Raji (cell line): ENCODE measurements around the gene USP49.

Experiments
- POLR2A ChIP-seq: IDR thresholded peaks from 2 replicates; pipeline ENCODE4 v1.6.1; 2011; ENCODE audit warnings: low read depth, low read length, control low read depth; ENCODE audit not compliant: insufficient read depth

The USP49 gene

DNA sequence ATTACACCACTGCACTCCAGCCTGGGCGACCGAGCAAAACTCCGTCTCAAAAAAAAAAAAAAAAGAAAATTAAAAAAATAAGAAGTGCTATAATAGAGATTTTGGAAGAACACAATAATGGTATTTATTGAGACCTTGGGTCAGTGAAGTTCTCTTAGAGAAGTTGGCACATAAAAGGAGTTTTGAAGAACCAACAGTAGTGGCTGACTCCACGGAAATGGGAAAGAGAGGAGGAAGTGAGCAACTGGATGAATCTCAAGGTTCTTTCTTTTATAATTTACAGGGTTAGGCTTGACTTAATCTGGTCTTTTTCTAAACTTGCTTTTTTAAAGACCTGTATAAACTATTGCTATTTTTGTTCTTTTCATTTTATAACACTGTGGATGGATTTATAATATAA, 54.8 kb downstream of the USP49 start:
- TF ChIP-seq POLR2A = no peak

DNA sequence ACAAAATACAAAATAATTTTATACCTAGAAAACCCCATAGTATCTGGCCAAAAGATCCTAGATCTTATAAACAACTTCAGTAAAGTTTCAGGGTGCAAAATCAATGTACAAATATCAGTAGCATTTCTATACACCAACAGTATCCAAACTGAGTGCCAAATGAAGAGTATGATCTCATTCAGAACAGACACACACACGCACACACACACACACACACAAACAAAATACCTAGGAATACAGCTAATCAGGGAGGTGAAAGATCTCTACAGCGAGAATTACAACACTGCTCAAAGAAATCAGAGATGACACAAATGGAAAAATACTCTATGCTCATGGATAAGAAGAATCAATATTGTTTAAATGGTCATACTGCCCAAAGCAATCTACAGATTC, 58.5 kb downstream of the USP49 start:
- TF ChIP-seq POLR2A = no peak

DNA sequence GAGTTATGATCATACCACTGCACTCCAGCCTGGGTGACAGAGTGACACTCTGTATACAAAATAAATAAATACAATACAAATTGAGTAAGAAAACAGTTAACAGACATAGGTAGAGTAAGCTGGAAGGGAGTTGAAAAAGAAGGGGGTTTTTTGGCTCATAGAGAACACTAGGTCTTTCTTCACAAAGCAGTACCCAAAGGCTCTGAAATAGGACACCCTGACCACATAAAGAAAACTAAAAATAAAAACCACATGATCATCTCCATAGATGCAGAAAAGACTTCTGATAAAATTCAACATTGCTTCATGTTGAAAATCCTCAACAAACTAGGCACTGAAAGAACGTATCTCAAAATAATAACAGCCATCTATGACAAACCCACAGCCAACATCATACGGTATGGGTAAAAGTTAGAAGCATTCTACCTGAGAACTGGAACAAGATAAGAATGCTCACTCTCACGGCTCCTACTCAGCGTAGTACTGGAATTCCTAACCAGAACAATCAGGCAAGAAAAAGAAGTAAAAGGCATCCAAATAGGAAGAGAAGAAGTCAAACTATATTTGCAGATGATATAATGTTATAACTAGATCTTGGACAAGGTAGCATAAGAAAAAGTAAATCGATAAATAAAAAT, 59.0 kb downstream of the USP49 start:
- TF ChIP-seq POLR2A = no peak

DNA sequence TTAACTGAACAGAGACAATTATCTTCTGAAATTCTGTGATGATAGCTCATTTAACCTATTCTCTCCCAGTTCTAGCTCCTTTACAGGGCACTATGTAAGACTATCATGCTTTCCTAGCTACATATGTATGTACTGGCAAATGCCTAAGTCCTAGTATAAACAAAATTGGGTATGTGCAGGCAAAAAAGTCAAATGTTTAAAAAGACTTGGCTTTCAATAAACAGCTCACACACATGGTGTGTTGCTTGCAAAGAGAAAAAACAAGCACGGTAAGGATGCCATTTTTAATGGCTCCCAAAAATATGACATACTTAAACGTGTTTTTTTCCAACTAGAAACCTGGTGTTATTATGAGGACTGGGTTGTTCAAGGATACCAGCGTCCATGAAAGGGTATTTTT, 62.9 kb downstream of the USP49 start:
- TF ChIP-seq POLR2A = no peak

DNA sequence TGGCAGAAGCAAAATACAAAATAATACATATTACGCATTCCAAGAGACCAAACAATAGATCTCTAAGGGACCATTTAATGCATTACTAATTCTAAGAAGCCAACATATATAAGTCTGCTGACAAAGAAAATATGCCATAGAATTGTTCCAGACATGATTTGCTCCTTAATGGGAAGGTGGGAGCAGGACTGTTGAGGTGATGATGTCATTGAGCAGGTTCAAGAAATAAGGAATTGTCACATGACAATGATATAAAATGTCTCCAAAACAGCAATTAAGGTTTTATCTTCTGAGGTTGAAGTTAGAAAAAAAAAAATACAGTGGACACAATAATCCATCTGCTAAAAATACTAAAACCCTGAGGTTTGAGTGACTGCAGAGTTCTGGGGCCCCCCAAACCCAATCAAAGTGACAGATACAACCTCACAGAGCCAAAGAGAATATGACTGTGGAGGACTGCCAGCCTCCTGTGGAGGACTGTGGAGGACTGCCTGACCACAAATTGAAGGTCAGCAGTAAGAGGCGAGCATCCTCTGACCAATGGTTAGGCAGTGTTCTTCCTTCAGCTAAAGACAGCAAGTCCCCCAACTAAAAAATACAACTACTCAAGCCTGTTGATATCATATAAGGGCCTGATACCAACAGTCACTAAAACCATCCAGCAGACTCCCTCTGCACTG, 68.7 kb downstream of the USP49 start:
- TF ChIP-seq POLR2A = no peak

DNA sequence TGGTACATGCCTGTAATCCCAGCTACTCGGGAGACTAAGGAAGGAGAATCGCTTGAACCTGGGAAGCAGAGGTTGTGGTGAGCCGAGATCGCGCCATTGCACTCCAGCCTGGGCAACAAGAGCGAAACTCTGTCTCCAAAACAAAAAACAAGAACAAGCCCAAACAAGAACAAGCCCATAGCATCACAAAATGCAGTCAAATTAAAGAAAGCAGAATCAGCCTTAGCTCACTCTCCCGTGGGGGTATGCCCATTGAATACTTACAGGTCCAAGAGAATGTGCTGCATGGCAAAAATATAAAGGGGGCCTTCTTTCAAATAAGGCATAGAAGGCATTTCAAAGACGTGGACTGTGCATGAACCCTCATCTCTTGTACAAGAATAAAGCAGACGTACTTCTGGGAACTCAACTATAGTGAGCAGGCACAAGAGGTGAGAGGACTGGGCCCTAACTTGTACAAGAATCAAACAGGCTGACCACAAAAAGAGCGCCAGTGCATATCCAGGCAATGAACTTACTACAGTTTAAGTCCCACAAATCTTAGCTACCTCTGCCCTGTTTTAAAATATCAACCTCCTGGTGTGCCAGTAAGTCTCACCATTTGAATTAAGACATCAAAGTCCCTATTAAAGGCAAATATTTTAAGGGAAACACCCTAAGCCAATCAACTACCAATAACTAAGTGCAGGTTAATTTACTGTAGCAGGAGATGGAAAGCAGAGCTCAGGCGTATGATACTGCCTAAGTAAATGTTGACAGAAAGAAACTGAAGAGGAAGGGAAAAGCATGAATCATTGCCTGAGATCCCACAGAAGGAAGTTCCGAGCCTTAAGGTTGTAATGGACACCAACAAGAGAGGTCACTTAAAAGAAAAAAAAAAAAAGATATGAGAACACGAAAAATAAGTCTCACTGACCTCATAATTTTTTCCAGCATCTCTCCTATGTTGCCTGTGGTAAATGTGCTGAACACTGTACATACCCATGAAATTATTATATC, 70.3 kb downstream of the USP49 start:
- TF ChIP-seq POLR2A = no peak

DNA sequence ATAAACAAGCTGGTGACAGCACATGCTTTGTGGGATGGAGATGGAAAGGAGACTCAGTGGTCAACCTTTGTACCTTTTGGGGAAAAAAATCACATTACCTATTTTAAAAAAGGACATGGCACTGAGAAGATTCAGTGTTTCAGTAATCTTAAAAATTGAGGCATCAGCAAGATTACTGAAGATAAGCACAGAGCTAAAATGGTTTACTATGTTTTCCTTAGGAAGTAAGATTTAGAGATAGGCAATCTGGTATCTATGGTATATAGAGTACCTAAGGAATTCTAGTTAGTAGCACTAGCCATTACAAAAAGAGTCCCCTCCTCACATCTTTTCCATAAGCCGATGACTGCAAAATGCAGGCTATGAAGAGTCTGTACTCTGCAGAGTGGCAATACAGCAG, 72.0 kb downstream of the USP49 start:
- no peak for TF ChIP-seq POLR2A

DNA sequence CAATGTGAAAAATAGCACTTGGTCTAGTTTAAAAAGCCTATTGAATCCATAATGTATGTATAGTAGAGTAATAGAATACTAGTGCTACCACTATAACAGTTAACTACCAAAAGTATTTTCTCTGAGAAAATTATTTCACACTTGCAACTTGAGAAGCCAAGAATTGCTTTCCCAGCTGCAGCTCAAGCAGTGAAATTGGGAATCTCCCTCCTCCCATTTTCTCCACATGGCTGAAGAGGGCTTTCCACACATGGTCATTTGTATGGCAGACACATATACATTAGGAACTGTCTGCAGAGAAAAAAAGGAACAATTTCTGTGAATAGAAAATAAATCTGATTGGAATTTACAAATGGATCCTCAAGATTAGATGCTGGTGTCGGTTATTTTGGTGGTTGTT, 73.2 kb downstream of the USP49 start:
- no peak for TF ChIP-seq POLR2A

DNA sequence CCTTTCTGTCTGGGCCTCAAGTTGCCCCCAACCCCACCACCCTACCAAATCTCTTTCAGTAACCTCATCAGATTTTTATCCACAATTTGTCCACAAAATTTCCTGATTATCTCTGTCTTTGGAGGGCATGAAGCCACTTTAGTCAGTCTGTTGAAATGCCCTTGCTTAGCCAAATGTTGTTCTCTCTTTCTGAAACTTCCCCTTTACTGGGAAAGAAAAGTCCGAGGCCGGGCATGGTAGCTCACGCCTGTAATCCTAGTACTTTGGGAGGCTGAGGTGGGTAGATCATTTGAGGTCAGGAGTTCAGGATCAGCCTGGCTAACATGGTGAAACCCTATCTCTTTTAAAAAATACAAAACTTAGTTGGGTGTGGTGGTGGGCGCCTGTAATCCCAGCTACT, 73.9 kb downstream of the USP49 start:
- TF ChIP-seq POLR2A = no peak

DNA sequence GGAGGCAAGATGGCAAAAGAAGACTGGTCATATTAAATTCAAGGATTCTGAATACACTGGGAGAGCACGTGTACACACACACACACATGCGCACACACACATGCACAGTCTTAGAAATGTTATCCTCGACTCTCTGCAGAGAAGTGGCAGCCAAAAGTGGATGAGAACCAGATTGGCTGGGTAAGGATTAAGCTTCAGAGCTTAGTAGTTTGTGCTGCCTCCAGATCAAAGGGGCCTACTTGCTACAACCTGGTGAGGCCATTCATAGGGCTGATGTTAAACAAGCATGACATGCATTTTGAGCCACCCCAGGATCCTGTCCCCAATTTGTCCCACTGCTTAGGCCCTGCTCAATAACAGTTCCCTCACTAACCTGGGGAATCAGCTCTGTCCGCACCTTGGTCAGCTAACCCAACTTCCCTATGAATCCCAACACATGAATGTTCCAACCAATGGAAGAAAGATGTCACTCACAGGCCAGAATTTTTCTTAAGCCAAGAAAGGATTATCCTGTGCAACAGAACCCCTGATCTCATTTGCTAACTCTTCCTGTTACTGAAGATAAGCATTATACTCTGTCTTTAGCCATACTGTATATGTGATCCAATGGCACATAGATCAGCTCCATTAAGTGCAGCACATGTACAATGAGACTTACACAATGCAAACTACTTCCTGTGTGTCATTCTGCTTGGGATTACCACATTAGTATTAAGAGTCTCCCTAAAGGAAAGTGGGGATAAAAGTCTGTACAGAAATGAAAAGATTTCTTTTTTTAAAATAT, 76.7 kb downstream of the USP49 start:
- no peak for TF ChIP-seq POLR2A

DNA sequence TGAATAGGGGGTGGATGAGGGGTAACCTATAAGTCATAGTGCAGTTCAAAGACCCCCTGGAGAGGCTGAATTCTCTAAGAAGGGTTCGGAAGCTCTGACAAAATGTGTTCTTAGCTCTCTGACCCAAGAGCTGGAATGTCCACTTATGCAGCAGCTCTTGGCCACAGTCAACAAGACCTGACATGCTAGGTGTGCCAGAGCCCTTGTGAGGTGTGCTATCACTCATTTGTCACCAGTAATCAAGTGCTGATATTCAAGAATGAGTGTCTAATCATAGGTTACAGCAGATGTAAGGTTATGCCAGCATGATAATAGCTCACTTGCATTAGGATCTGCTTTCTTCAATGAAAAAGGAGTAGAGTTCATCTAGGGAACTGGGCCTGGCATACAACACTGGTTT, 79.6 kb downstream of the USP49 start:
- TF ChIP-seq POLR2A = no peak

DNA sequence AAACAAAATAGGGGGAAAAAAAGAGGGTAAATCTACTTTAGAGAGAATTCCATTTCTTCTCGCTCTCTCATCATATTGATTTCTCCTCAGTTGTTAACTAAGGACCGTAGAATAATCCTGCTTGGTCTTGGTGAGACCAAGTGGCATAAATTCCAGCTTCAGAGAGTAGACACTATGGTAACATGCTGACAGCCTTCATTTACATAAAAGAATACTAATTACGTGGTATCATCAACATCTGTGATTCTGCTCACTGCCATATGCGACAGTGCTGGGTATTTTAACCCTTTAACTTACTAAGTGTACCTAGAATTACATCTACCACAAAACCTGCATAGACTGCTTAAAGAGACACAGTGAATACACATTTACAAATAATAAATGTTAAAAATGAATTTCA, 80.5 kb downstream of the USP49 start:
- TF ChIP-seq POLR2A = no peak

DNA sequence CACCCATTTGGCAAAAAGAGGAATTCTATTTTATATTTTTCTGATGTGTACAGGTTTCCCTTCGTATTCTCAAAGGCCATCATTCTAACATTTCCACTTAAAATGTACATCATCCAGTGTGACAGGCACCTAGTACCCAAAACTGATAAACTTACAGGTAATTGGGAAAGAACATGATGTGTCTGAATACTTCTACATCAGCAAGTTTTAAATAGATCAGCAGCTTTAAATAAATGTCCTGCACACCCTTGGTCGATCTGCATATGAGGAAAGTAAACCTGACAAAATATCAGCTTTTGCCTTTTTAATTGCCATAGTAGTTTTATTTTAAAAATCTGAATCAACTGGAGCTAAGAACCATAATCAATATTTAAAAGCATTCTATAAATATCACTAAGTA, 81.2 kb downstream of the USP49 start:
- TF ChIP-seq POLR2A = no peak

DNA sequence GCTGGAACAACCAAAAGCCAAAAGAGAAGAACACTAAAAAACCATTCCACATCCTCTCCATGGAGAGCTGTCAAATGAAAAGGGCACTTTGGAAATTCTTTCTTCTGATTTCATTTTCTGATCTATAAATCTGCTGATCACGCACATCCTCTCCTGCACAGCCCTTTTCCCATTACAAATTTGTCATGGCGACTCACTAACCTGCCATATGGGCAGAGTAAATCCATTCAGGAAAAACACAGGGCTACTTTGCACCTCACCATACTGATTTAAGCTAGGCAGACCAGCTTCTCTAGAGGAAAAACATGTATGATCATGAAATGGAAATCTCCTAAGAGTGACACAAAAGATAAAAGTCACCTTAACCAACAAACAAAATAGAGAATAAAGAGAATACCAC, 81.7 kb downstream of the USP49 start:
- no peak for TF ChIP-seq POLR2A

DNA sequence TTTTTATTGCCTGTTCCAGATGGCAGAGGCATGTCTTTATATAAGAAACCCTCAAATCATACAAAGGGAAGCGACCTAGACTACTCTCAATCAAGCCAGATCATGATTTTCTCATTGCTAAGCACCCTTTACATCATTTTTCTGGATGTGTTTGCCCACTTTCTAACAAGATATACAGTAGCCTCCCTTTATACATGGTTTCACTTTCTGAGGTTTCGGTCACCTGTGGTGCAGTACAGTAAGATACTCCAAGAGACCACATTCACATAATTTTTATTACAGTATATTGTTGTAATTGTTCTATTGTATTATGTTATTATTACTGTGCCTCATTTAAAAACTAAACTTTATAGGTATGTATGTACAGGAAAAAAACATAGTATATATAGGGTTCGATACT, 84.1 kb downstream of the USP49 start:
- TF ChIP-seq POLR2A = no peak
